ENCODE data around the gene RASA1. TPM values are rescaled to one million over a fixed set of nuclear protein-coding genes. Genes with fewer than 3 reads are reported as not detected.

The RASA1 gene
- total RNA-seq, 2 donors from 2014 or later: 34.8 to 37.0 TPM

- peaks cover 8 to 13% of the 10 kb centered on the region in 2 donors for H3K4me1 ChIP-seq (ENCODE audit: control insufficient read depth in 1 of 2, low read depth in 2 of 2)
- no peaks in the 10 kb centered on the region for H3K36me3 ChIP-seq
- peak overlapping the region; percentile 89 for H3K4me3 ChIP-seq
- no peak for ATAC-seq (ENCODE audit: insufficient number of reproducible peaks, low FRiP score, low read depth)
- H3K27me3 ChIP-seq (replicated peaks; ENCODE audit: insufficient read depth): no peaks in the 10 kb centered on the region
- H3K27ac ChIP-seq: peak overlapping the region; percentile 96 to 98
- DNase-seq (ENCODE audit: low spot score): no peak
- no peaks in the 10 kb centered on the region for H3K9me3 ChIP-seq
- no peak for TF ChIP-seq CTCF (IDR thresholded peaks at IDR 0.05)
Observed at GRCh38 chr5:87413343-87413645, 145.6 kb downstream of the RASA1 start.

- no peak overlapping the region for H3K4me3 ChIP-seq
- TF ChIP-seq CTCF (IDR thresholded peaks at IDR 0.05): no peak
- ATAC-seq (ENCODE audit: insufficient number of reproducible peaks, low FRiP score, low read depth) (no peak), DNase-seq (ENCODE audit: low spot score) (no peak)
- no peaks in the 10 kb centered on the region for H3K9me3 ChIP-seq
- no peaks in the 10 kb centered on the region for H3K27me3 ChIP-seq (replicated peaks; ENCODE audit: insufficient read depth)
- H3K4me1 ChIP-seq (ENCODE audit: control insufficient read depth in 1 of 2, low read depth in 2 of 2): no peaks in the 10 kb centered on the region
- H3K27ac ChIP-seq: no peak overlapping the region
- no peaks in the 10 kb centered on the region for H3K36me3 ChIP-seq
Observed at GRCh38 chr5:87418506-87418905, 150.8 kb downstream of the RASA1 start.

GRCh38 chr5:87421307-87421706, 153.6 kb downstream of the RASA1 start:
- no peak overlapping the region for H3K27ac ChIP-seq
- H3K36me3 ChIP-seq: no peaks in the 10 kb centered on the region
- DNase-seq (ENCODE audit: low spot score) (no peak), ATAC-seq (ENCODE audit: insufficient number of reproducible peaks, low FRiP score, low read depth) (no peak)
- no peak for TF ChIP-seq CTCF (IDR thresholded peaks at IDR 0.05)
- no peak overlapping the region for H3K4me3 ChIP-seq
- no peaks in the 10 kb centered on the region for H3K27me3 ChIP-seq (replicated peaks; ENCODE audit: insufficient read depth)
- no peaks in the 10 kb centered on the region for H3K9me3 ChIP-seq
- no peaks in the 10 kb centered on the region for H3K4me1 ChIP-seq (ENCODE audit: control insufficient read depth in 1 of 2, low read depth in 2 of 2)

- DNase-seq (ENCODE audit: low spot score) (no peak), ATAC-seq (ENCODE audit: insufficient number of reproducible peaks, low FRiP score, low read depth) (no peak)
Observed at GRCh38 chr5:87423755-87424154, 156.1 kb downstream of the RASA1 start.

GRCh38 chr5:87430863-87431457, 163.3 kb downstream of the RASA1 start:
- Histone ChIP-seq H3K4me3 (no peak overlapping the region), H3K4me1 (ENCODE audit: control insufficient read depth in 1 of 2, low read depth in 2 of 2) (no peaks in the 10 kb centered on the region), H3K9me3 (no peaks in the 10 kb centered on the region), H3K36me3 (no peaks in the 10 kb centered on the region), H3K27me3 (replicated peaks; ENCODE audit: insufficient read depth) (no peaks in the 10 kb centered on the region), H3K27ac (no peak overlapping the region)
- TF ChIP-seq CTCF (IDR thresholded peaks at IDR 0.05): no peak
- no peak for DNase-seq (ENCODE audit: low spot score)
- no peak for ATAC-seq (ENCODE audit: insufficient number of reproducible peaks, low FRiP score, low read depth)

More at GRCh38 chr5:87423755-87424154, 156.1 kb downstream of the RASA1 start:
- no peaks in the 10 kb centered on the region for H3K36me3 ChIP-seq
- H3K4me3 ChIP-seq: no peak overlapping the region
- H3K27ac ChIP-seq: no peak overlapping the region
- no peaks in the 10 kb centered on the region for H3K4me1 ChIP-seq (ENCODE audit: control insufficient read depth in 1 of 2, low read depth in 2 of 2)
- no peaks in the 10 kb centered on the region for H3K9me3 ChIP-seq
- H3K27me3 ChIP-seq (replicated peaks; ENCODE audit: insufficient read depth): no peaks in the 10 kb centered on the region
- TF ChIP-seq CTCF (IDR thresholded peaks at IDR 0.05): no peak
